HFF-Myc (cell line): ENCODE data around the gene LRRC14B.

Experiments
- DNase-seq: peaks from one replicate; pipeline ENCODE4 v3.0.0-alpha.2; 2011; ENCODE audit warnings: low read depth; ENCODE audit errors: extremely low read depth
- H3K4me3 ChIP-seq: replicated peaks from 2 replicates; pipeline ENCODE4 v1.5.1; 2011; ENCODE audit warnings: low read depth, mild to moderate bottlenecking, control low read depth, low read length
- CTCF ChIP-seq: IDR thresholded peaks from 2 replicates; pipeline ENCODE4 v1.5.1; 2012; ENCODE audit warnings: mild to moderate bottlenecking, low read depth, low read length, control low read depth; ENCODE audit errors: missing control alignments

LRRC14B gene

GRCh38 chr5:191036-191948, at the start of gene LRRC14B:
TSS of gene LRRC14B (plus strand) at chr5:191495. CDS start at chr5:191539, 44 bp downstream.
- H3K4me3 ChIP-seq, result no peak within 1 kb of the TSS
- no peak for TF ChIP-seq CTCF
- DNase-seq, result no peak

- TF ChIP-seq CTCF, result no peak
- H3K4me3 ChIP-seq, result no peak overlapping the region
- DNase-seq, result no peak
Observed at GRCh38 chr5:141761-142160, 49.5 kb upstream of the LRRC14B start.

- no peak overlapping the region for H3K4me3 ChIP-seq
- DNase-seq, result no peak
- TF ChIP-seq CTCF, result no peak
Observed at GRCh38 chr5:142246-142810, 49.0 kb upstream of the LRRC14B start.

GRCh38 chr5:143041-143440, 48.3 kb upstream of the LRRC14B start:
- H3K4me3 ChIP-seq, result no peak overlapping the region
- no peak for DNase-seq
- no peak for TF ChIP-seq CTCF

GRCh38 chr5:144941-145340, 46.4 kb upstream of the LRRC14B start:
- no peak for DNase-seq
- no peak overlapping the region for H3K4me3 ChIP-seq
- no peak for TF ChIP-seq CTCF

GRCh38 chr5:145585-146323, 45.5 kb upstream of the LRRC14B start:
- no peak for DNase-seq
- TF ChIP-seq CTCF, result no peak
- no peak overlapping the region for H3K4me3 ChIP-seq
